Measurements from ENCODE around the gene CKAP5. TPM values are rescaled to one million over a fixed set of nuclear protein-coding genes. Genes with fewer than 3 reads are reported as not detected.
A peak's percentile ranks its signal among the peaks of the same experiment; 100 is the strongest.

The CKAP5 gene
- 10 to 100 TPM; 29.9 to 59.2 (median 38.9) TPM for total RNA-seq

- Histone ChIP-seq H3K27ac (peak within 1 kb of the TSS; percentile 89), H3K4me1 (peaks cover 27% of the 10 kb centered on the region), H3K9me3 (no peaks in the 10 kb centered on the region), H3K27me3 (no peaks in the 10 kb centered on the region), H3K4me3 (peak within 1 kb of the TSS; percentile 97), H3K36me3 (no peaks in the 10 kb centered on the region)
- no peak for TF ChIP-seq CTCF (IDR thresholded peaks at IDR 0.05)
- TF ChIP-seq POLR2AphosphoS5 (IDR thresholded peaks at IDR 0.05) = peak in 1 of 3 donors; percentile 66
- peak; percentile 94 to 95 for DNase-seq (ENCODE audit: low spot score in 2 of 2)
- WGBS = 0% methylated on average over 15 of the region's 83 CpGs
Measured at GRCh38 chr11:46845740-46846509, at the start of gene CKAP5. TSS of gene CKAP5 (minus strand) at chr11:46846280. CDS start at chr11:46821231, 25,049 bp downstream.

- no peak overlapping the region for H3K4me3 ChIP-seq
- WGBS = 28% methylated on average over 10 of the region's 10 CpGs
- H3K27ac ChIP-seq = no peak overlapping the region
- TF ChIP-seq POLR2A (IDR thresholded peaks at IDR 0.05) (no peak), POLR2AphosphoS5 (IDR thresholded peaks at IDR 0.05) (no peak), CTCF (IDR thresholded peaks at IDR 0.05) (no peak), EP300 (IDR thresholded peaks at IDR 0.05) (no peak)
- no peak for DNase-seq (ENCODE audit: low spot score in 2 of 2)
- H3K36me3 ChIP-seq = peaks cover 46% of the 10 kb centered on the region
- no peaks in the 10 kb centered on the region for H3K9me3 ChIP-seq
- peaks cover 24% of the 10 kb centered on the region for H3K4me1 ChIP-seq
- H3K27me3 ChIP-seq = no peaks in the 10 kb centered on the region
Measured at GRCh38 chr11:46895821-46896220, 49.7 kb upstream of the CKAP5 start.

- no peaks in the 10 kb centered on the region for H3K9me3 ChIP-seq
- H3K27me3 ChIP-seq = no peaks in the 10 kb centered on the region
- no peak for TF ChIP-seq CTCF (IDR thresholded peaks at IDR 0.05)
- no peak for TF ChIP-seq EP300 (IDR thresholded peaks at IDR 0.05)
- no peak for TF ChIP-seq POLR2AphosphoS5 (IDR thresholded peaks at IDR 0.05)
- no peak for TF ChIP-seq POLR2A (IDR thresholded peaks at IDR 0.05)
- no peak overlapping the region for H3K27ac ChIP-seq
- WGBS = 96% methylated on average over 9 of the region's 10 CpGs
- DNase-seq (ENCODE audit: low spot score in 2 of 2) = no peak
- H3K36me3 ChIP-seq = peaks cover 44% of the 10 kb centered on the region
- no peak overlapping the region for H3K4me3 ChIP-seq
- peaks cover 24% of the 10 kb centered on the region for H3K4me1 ChIP-seq
Measured at GRCh38 chr11:46894961-46895360, 48.9 kb upstream of the CKAP5 start.

GRCh38 chr11:46894506-46894905, 48.4 kb upstream of the CKAP5 start:
- no peak for DNase-seq (ENCODE audit: low spot score in 2 of 2)
- H3K27ac ChIP-seq = no peak overlapping the region
- H3K9me3 ChIP-seq = no peaks in the 10 kb centered on the region
- H3K4me1 ChIP-seq = peaks cover 24% of the 10 kb centered on the region
- no peaks in the 10 kb centered on the region for H3K27me3 ChIP-seq
- H3K36me3 ChIP-seq = peaks cover 44% of the 10 kb centered on the region
- H3K4me3 ChIP-seq = no peak overlapping the region
- WGBS = 94% methylated on average over 16 of the region's 16 CpGs
- no peak for TF ChIP-seq EP300 (IDR thresholded peaks at IDR 0.05)

- peaks cover 49% of the 10 kb centered on the region for H3K36me3 ChIP-seq
- no peak for DNase-seq (ENCODE audit: low spot score in 2 of 2)
Measured at GRCh38 chr11:46892838-46893237, 46.8 kb upstream of the CKAP5 start.

More at GRCh38 chr11:46892838-46893237, 46.8 kb upstream of the CKAP5 start:
- 89% methylated on average over 4 of the region's 9 CpGs for WGBS
- peaks cover 16% of the 10 kb centered on the region for H3K4me1 ChIP-seq
- no peak for TF ChIP-seq POLR2AphosphoS5 (IDR thresholded peaks at IDR 0.05)
- no peak for TF ChIP-seq POLR2A (IDR thresholded peaks at IDR 0.05)
- no peak for TF ChIP-seq CTCF (IDR thresholded peaks at IDR 0.05)
- TF ChIP-seq EP300 (IDR thresholded peaks at IDR 0.05) = no peak
- no peaks in the 10 kb centered on the region for H3K27me3 ChIP-seq
- H3K27ac ChIP-seq = no peak overlapping the region
- no peaks in the 10 kb centered on the region for H3K9me3 ChIP-seq
- no peak overlapping the region for H3K4me3 ChIP-seq

All from suprapubic skin (tissue), 4 donors.